ENCODE results near the gene TBL3. TPM values are rescaled to one million over a fixed set of nuclear protein-coding genes. Genes with fewer than 3 reads are reported as not detected.
"Not testable (repeated sequence)": the region's sequence is repeated elsewhere in the genome, so short reads cannot be mapped to it uniquely, and the experiment has no call there.

TBL3 gene
- total RNA-seq, 1 experiment from 2014 or later: 51.3 TPM

DNA sequence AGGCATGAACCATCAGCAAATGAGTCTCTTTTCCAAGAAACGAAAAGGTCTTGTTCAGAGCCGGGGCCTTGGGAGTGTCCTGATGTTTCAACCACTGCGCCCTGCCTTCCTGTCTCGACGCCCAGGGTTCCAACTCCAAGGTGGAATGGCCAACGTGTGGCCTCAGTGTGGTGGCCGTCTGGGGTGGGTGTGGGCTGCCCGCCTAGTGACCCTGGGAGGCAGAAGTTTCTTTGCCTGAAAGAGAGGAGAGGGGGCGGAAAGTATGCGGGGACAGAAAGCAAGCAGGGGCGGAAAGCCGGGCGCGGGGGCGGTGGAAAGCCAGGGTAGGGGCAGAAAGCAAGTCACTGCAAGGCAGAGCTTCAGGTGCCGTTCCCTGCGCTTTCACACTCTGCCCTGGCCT, 32.9 kb upstream of the TBL3 start:
- no peaks in the 10 kb centered on the region for H3K9me2 ChIP-seq (ENCODE audit: insufficient read depth)
- ChIA-PET CTCF (no interaction called here), POLR2A (ENCODE audit: unreplicated experiment) (no interaction called here)
- intact Hi-C loops (cut with micrococcal nuclease; ENCODE audit: unreplicated experiment): no loop called here
- no peak overlapping the region for H3K27ac ChIP-seq
- no peaks in the 10 kb centered on the region for H3K9me3 ChIP-seq (ENCODE audit: insufficient read depth, low read depth)
- H3K27me3 ChIP-seq (ENCODE audit: insufficient read depth, low read depth): no peaks in the 10 kb centered on the region
- H2AFZ ChIP-seq: no peak overlapping the region
- no peak for DNase-seq
- H4K20me1 ChIP-seq (ENCODE audit: insufficient read depth): 0 out of 2 replicates have a peak, but pooled peaks cover 3% of the 10 kb centered on the region
- TF ChIP-seq EZH2 (IDR thresholded peaks at IDR 0.05; ENCODE audit: low read depth): no peak
- TF ChIP-seq, protein P1, sequence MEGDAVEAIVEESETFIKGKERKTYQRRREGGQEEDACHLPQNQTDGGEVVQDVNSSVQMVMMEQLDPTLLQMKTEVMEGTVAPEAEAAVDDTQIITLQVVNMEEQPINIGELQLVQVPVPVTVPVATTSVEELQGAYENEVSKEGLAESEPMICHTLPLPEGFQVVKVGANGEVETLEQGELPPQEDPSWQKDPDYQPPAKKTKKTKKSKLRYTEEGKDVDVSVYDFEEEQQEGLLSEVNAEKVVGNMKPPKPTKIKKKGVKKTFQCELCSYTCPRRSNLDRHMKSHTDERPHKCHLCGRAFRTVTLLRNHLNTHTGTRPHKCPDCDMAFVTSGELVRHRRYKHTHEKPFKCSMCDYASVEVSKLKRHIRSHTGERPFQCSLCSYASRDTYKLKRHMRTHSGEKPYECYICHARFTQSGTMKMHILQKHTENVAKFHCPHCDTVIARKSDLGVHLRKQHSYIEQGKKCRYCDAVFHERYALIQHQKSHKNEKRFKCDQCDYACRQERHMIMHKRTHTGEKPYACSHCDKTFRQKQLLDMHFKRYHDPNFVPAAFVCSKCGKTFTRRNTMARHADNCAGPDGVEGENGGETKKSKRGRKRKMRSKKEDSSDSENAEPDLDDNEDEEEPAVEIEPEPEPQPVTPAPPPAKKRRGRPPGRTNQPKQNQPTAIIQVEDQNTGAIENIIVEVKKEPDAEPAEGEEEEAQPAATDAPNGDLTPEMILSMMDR (conservative IDR thresholded peaks at IDR 0.05): no peak
- peaks cover 36% of the 10 kb centered on the region for H3K4me1 ChIP-seq (replicated peaks; ENCODE audit: insufficient read depth)
- BruUV-seq (replicated peaks): no TSS peak
- no peaks in the 10 kb centered on the region for H3K36me3 ChIP-seq (ENCODE audit: low read depth)
- H3F3A ChIP-seq (ENCODE audit: insufficient read depth, low read depth): peaks cover 51% of the 10 kb centered on the region
- no peak overlapping the region for H3K4me2 ChIP-seq
- peaks cover 18% of the 10 kb centered on the region; the same call in 1 of the 2 replicates for H3K79me2 ChIP-seq (ENCODE audit: low read depth)
- H3K4me3 ChIP-seq: no peak overlapping the region

DNA sequence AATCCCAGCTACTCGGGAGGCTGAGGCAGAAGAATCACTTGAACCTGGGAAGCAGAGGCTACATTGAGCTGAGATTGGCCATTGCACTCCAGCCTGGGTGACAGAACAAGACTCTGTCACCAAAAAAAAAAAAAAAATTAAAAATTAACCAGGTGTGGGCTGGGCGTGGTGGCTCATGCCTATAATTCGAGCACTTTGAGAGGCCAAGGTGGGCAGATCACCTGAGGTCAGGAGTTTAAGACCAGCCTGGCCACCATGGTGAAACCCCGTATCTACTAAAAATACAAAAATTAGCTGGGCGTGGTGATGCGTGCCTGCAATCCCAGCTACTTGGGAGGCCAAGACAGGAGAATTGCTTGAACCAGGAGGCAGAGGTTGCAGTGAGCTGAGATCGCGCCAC, 32.0 kb upstream of the TBL3 start:
- H3K36me3 ChIP-seq (ENCODE audit: low read depth); H3K4me3 ChIP-seq; BruUV-seq (replicated peaks); H3K27me3 ChIP-seq (ENCODE audit: insufficient read depth, low read depth); H3K9me3 ChIP-seq (ENCODE audit: insufficient read depth, low read depth); H2AFZ ChIP-seq; H3K27ac ChIP-seq; H4K20me1 ChIP-seq (ENCODE audit: insufficient read depth); POLR2A ChIA-PET (ENCODE audit: unreplicated experiment); H3K4me2 ChIP-seq; DNase-seq; H3K9me2 ChIP-seq (ENCODE audit: insufficient read depth): not testable (repeated sequence)
- H3K4me1 ChIP-seq (replicated peaks; ENCODE audit: insufficient read depth): peaks cover 34% of the 10 kb centered on the region
- intact Hi-C loops (cut with micrococcal nuclease; ENCODE audit: unreplicated experiment): loop anchor here (5.0 kb wide), 1 partner anchor 158 kb away; the partner anchor contains the start of genes NUBP2 and SPSB3
- CTCF ChIA-PET: interaction anchor here (0.5 to 0.7 kb wide), 2 partner anchors 207 to 219 kb away, joined by 5 to 13 read pairs; no protein-coding TSS in a partner anchor
- H3K79me2 ChIP-seq (ENCODE audit: low read depth): peaks cover 18% of the 10 kb centered on the region; the same call in 1 of the 2 replicates
- peaks cover 57% of the 10 kb centered on the region for H3F3A ChIP-seq (ENCODE audit: insufficient read depth, low read depth)

DNA sequence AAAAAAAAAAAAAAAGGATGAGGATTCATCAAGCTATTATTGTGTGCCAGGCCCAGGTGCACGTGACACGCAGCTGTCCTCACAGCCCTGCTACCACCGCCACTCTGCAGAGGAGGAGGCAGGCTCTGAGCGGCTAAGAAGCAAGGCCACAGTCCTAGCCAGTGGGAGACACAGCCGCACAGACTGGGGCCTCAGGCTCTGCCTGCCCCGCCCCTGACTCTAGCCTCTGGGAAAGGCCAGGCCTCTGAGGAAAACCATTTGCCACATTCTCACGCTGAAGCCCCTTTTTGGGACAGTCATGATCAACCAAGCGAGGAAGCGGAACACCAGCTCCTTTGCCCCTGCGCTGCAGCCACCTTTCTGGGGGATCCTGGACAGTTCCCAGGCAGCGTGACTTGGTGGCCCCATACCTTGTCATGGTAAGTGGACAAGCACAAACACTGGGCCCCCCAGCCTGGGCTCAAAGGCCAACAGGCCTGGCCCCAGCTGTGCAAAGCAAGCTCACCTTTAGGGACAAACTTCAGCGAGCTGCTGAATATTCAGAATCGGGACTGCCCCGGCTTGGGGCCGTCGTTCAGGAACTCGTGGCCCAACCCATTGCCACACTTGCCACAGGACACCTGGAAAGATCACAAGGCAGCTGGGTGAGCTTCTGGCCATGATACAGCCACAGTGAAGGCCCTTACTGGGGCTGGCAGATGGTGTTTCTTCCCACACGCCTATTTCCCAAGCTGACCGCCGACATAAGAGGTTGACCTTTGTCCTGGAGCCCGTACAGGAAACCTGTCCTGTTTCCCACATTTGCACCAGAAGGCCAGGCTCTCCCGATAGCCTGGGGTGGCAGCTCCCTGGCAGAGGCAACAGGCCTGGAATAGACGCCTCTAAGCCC, 31.3 kb upstream of the TBL3 start:
- DNase-seq: no peak
- H3K4me3 ChIP-seq: no peak overlapping the region
- POLR2A ChIA-PET (ENCODE audit: unreplicated experiment): interaction anchor here (0.7 kb wide), 1 partner anchor 26 kb away, joined by 4 read pairs; no protein-coding TSS in a partner anchor
- H3K9me2 ChIP-seq (ENCODE audit: insufficient read depth): no peaks in the 10 kb centered on the region
- peak overlapping the region; percentile 86 for H3K4me2 ChIP-seq
- H3K36me3 ChIP-seq (ENCODE audit: low read depth): no peaks in the 10 kb centered on the region
- H3K27me3 ChIP-seq (ENCODE audit: insufficient read depth, low read depth): no peaks in the 10 kb centered on the region
- TF ChIP-seq EZH2 (IDR thresholded peaks at IDR 0.05; ENCODE audit: low read depth): no peak
- TF ChIP-seq, protein P1 (conservative IDR thresholded peaks at IDR 0.05): no peak
- H3K4me1 ChIP-seq (replicated peaks; ENCODE audit: insufficient read depth): peaks cover 28% of the 10 kb centered on the region
- H2AFZ ChIP-seq: no peak overlapping the region
- no peak overlapping the region for H3K27ac ChIP-seq
- 0 out of 2 replicates have a peak, but pooled peaks cover 3% of the 10 kb centered on the region for H4K20me1 ChIP-seq (ENCODE audit: insufficient read depth)
- no peaks in the 10 kb centered on the region for H3K9me3 ChIP-seq (ENCODE audit: insufficient read depth, low read depth)
- CTCF ChIA-PET: interaction anchor here (0.5 to 0.7 kb wide), 4 partner anchors 9 to 220 kb away, joined by 3 to 13 read pairs (median 5); no protein-coding TSS in a partner anchor
- H3F3A ChIP-seq (ENCODE audit: insufficient read depth, low read depth): peaks cover 50% of the 10 kb centered on the region
- no TSS peak for BruUV-seq (replicated peaks)
- peaks cover 18% of the 10 kb centered on the region; the same call in 1 of the 2 replicates for H3K79me2 ChIP-seq (ENCODE audit: low read depth)
- intact Hi-C loops (cut with micrococcal nuclease; ENCODE audit: unreplicated experiment): loop anchor here (5.0 kb wide), 1 partner anchor 158 kb away; the partner anchor contains the start of genes NUBP2 and SPSB3
